ENCODE measurements around the gene CTDSPL. TPM values are rescaled to one million over a fixed set of nuclear protein-coding genes. Genes with fewer than 3 reads are reported as not detected.

CTDSPL gene
- total RNA-seq, 1 experiment from 2014 or later = 34.4 TPM

DNA sequence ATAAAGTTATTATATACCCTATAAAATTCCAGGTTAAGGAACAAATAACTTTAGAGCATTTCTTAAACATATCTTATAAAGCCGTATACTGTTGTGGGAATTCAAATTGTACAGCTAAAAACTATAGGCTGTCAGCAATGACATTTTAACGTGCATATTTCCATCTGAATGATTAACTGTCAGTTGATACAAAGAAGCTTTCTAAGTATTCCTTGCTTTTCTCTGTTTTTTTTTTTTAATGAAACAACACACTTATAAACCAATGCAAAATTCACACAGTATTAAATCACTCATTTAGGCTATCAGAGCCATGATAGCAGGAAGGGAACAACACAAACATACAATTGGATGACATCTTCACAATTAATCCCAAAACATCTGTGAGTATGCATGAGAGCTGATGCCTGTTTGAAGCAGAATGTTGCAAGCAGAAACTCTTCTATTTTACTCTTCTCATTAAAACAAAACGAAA lies 61.9 kb downstream of the CTDSPL start:
- H3K79me2 ChIP-seq (ENCODE audit: insufficient read depth, low read length) = peaks cover 5% of the 10 kb centered on the region; the same call in 1 of the 2 replicates
- H3K4me2 ChIP-seq (ENCODE audit: low read length) = no peak overlapping the region
- H2AFZ ChIP-seq (ENCODE audit: low read depth, low read length, poor library complexity, severe bottlenecking) = no peak overlapping the region
- H4K20me1 ChIP-seq (ENCODE audit: insufficient read depth) = no peaks in the 10 kb centered on the region
- no peak for TF ChIP-seq POLR2A (IDR thresholded peaks at IDR 0.05; ENCODE audit: borderline replicate concordance, extremely low read depth, insufficient read depth, insufficient read length)
- no peak for TF ChIP-seq ELF1 (IDR thresholded peaks at IDR 0.05; ENCODE audit: borderline replicate concordance, low read depth)
- TF ChIP-seq ATF3 (IDR thresholded peaks at IDR 0.05) = no peak
- TF ChIP-seq, protein P1, sequence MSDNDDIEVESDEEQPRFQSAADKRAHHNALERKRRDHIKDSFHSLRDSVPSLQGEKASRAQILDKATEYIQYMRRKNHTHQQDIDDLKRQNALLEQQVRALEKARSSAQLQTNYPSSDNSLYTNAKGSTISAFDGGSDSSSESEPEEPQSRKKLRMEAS (IDR thresholded peaks at IDR 0.05) = no peak
- TF ChIP-seq EZH2 (IDR thresholded peaks at IDR 0.05) = no peak
- TF ChIP-seq ZBTB33 (IDR thresholded peaks at IDR 0.05; ENCODE audit: extremely low read depth, insufficient replicate concordance, low read length) = no peak
- TF ChIP-seq EGR1 (IDR thresholded peaks at IDR 0.05; ENCODE audit: low read depth) = no peak
- TF ChIP-seq ZNF274 (IDR thresholded peaks at IDR 0.05; ENCODE audit: low read depth, low read length) = no peak
- TF ChIP-seq FOSL1 (IDR thresholded peaks at IDR 0.05; ENCODE audit: low read depth) = no peak
- TF ChIP-seq TCF7L2 (IDR thresholded peaks at IDR 0.05; ENCODE audit: borderline replicate concordance, extremely low read depth, insufficient read depth, insufficient read length) = no peak
- no peak for TF ChIP-seq SIN3A (IDR thresholded peaks at IDR 0.05; ENCODE audit: low read depth)
- no peak for TF ChIP-seq SP1 (IDR thresholded peaks at IDR 0.05; ENCODE audit: low read depth)
- TF ChIP-seq POLR2AphosphoS5 (IDR thresholded peaks at IDR 0.05; ENCODE audit: low read depth, low read length) = no peak
- TF ChIP-seq, protein P2, sequence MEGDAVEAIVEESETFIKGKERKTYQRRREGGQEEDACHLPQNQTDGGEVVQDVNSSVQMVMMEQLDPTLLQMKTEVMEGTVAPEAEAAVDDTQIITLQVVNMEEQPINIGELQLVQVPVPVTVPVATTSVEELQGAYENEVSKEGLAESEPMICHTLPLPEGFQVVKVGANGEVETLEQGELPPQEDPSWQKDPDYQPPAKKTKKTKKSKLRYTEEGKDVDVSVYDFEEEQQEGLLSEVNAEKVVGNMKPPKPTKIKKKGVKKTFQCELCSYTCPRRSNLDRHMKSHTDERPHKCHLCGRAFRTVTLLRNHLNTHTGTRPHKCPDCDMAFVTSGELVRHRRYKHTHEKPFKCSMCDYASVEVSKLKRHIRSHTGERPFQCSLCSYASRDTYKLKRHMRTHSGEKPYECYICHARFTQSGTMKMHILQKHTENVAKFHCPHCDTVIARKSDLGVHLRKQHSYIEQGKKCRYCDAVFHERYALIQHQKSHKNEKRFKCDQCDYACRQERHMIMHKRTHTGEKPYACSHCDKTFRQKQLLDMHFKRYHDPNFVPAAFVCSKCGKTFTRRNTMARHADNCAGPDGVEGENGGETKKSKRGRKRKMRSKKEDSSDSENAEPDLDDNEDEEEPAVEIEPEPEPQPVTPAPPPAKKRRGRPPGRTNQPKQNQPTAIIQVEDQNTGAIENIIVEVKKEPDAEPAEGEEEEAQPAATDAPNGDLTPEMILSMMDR (IDR thresholded peaks at IDR 0.05 in 2 of 3, conservative IDR thresholded peaks at IDR 0.05 in 1 of 3; ENCODE audit: borderline replicate concordance in 1 of 3, insufficient read depth in 1 of 3, low read depth in 2 of 3, low read length in 2 of 3) = no peak
- TF ChIP-seq REST (IDR thresholded peaks at IDR 0.05; ENCODE audit: low read depth) = no peak
- TF ChIP-seq EZH2phosphoT487 (IDR thresholded peaks at IDR 0.05; ENCODE audit: borderline replicate concordance) = no peak
- H3K9me2 ChIP-seq (ENCODE audit: insufficient read depth) = no peaks in the 10 kb centered on the region
- RAD21 ChIA-PET (ENCODE audit: low non-redundant PET in 1 of 2, low total read pairs in 2 of 2, uncharacterized antibody in 2 of 2, unreplicated experiment in 2 of 2) = no interaction called here
- intact Hi-C loops (cut with micrococcal nuclease) = no loop called here
- no peak overlapping the region for H3K27ac ChIP-seq (ENCODE audit: low read depth, low read length)
- peaks cover 0 to 3% of the 10 kb centered on the region in 2 experiments; a peak in 1 of 4 replicates for H3K9me3 ChIP-seq (ENCODE audit: control insufficient read depth in 1 of 2, insufficient read depth in 1 of 2, low read depth in 1 of 2, low read length in 2 of 2)
- no peak for ATAC-seq
- no peak for DNase-seq (ENCODE audit: low read depth, low spot score)
- CTCF ChIA-PET = interaction anchor here (0.7 kb wide), 1 partner anchor 966 kb away, joined by 5 read pairs; no protein-coding TSS in a partner anchor
- peaks cover 0 to 9% of the 10 kb centered on the region in 2 experiments; a peak in 2 of 4 replicates for H3K4me1 ChIP-seq (ENCODE audit: control insufficient read depth in 1 of 2, insufficient read depth in 2 of 2, low read length in 2 of 2)
- H3K36me3 ChIP-seq (ENCODE audit: control insufficient read depth in 1 of 2, insufficient read depth in 2 of 2, low read length in 2 of 2) = no peaks in the 10 kb centered on the region
- POLR2A ChIA-PET = no interaction called here
- BruUV-seq (replicated peaks) = no TSS peak
- H3K4me3 ChIP-seq (replicated peaks in 1 of 2; ENCODE audit: low read depth in 1 of 2, low read length in 2 of 2) = no peak overlapping the region
- no peaks in the 10 kb centered on the region for H3K27me3 ChIP-seq (ENCODE audit: insufficient read depth, low read length)
- H3K9ac ChIP-seq (ENCODE audit: low read length) = no peak overlapping the region

Measured in HCT116 (cell line).